HepG2 (cell line): ENCODE results near the gene MFSD2B. TPM values are rescaled to one million over a fixed set of nuclear protein-coding genes. Genes with fewer than 3 reads are reported as not detected.

ENCODE experiments used
- CREBL2 ChIP-seq: sonication (generic); formaldehyde crosslinking; IDR thresholded peaks from 2 replicates; pipeline ENCODE4 v1.8.1; 2023; ENCODE audit warnings: missing genetic modification reagents, mild to moderate bottlenecking, borderline replicate concordance
- CTCF ChIP-seq: sonication (generic); formaldehyde crosslinking; IDR thresholded peaks from 2 replicates; pipeline ENCODE4 v1.5.0; 2020; ENCODE audit warnings: mild to moderate bottlenecking, missing genetic modification reagents, moderate library complexity
- GFI1 ChIP-seq: sonication (generic); formaldehyde crosslinking; IDR thresholded peaks from 2 replicates; pipeline ENCODE4 v1.5.0; 2020; ENCODE audit warnings: missing genetic modification reagents, mild to moderate bottlenecking, borderline replicate concordance
- GZF1 ChIP-seq: sonication (generic); formaldehyde crosslinking; IDR thresholded peaks from 2 replicates; pipeline ENCODE4 v1.5.1; 2020; ENCODE audit warnings: mild to moderate bottlenecking, missing genetic modification reagents
- HNRNPK ChIP-seq: fragments of 200-400 bp; formaldehyde crosslinking; IDR thresholded peaks from 2 replicates; pipeline ENCODE4 v1.6.1; 2018; ENCODE audit warnings: low read length, low read depth, moderate library complexity, mild to moderate bottlenecking; ENCODE audit not compliant: poor library complexity, severe bottlenecking
- IKZF5 ChIP-seq: IDR thresholded peaks from 2 replicates; pipeline ENCODE4 v1.6.1; 2018; ENCODE audit warnings: missing genetic modification reagents, mild to moderate bottlenecking, missing compliant biosample characterization
- KAT8 ChIP-seq: IDR thresholded peaks from 2 replicates; pipeline ENCODE4 v1.6.1; 2016; ENCODE audit warnings: missing genetic modification reagents, missing compliant biosample characterization
- LCORL ChIP-seq, 2 experiments: fragments of 450-650 bp in 1 of 2; sonication (generic) in 1 of 2; formaldehyde crosslinking in 1 of 2; IDR thresholded peaks; 2 replicates each; pipeline versions ENCODE4 v1.5.0 to v1.6.1; 2017 to 2020; ENCODE audit warnings: antibody characterized with exemption in 1 of 2, missing genetic modification reagents in 1 of 2
- MIXL1 ChIP-seq: IDR thresholded peaks from 2 replicates; pipeline ENCODE4 v1.6.1; 2016
- NCOR1 ChIP-seq: fragments of 200-600 bp; sonication (generic); IDR thresholded peaks from 2 replicates; pipeline ENCODE4 v1.7.0; 2017; ENCODE audit warnings: antibody characterized with exemption, low read length, borderline replicate concordance
- RBAK ChIP-seq: sonication (generic); formaldehyde crosslinking; IDR thresholded peaks from 2 replicates; pipeline ENCODE4 v1.5.1; 2020; ENCODE audit warnings: mild to moderate bottlenecking, missing genetic modification reagents
- RFXAP ChIP-seq: sonication (generic); formaldehyde crosslinking; IDR thresholded peaks from 2 replicates; pipeline ENCODE4 v1.4.0; 2020; ENCODE audit warnings: missing genetic modification reagents, borderline replicate concordance
- TCF7 ChIP-seq: sonication (generic); IDR thresholded peaks from 2 replicates; pipeline ENCODE4 v1.6.1; 2016; ENCODE audit warnings: antibody characterized with exemption, low read depth
- TEAD3 ChIP-seq: optimal IDR thresholded peaks from 2 replicates; pipeline ENCODE3; 2016; ENCODE audit warnings: borderline replicate concordance
- THAP11 ChIP-seq: IDR thresholded peaks from 2 replicates; pipeline ENCODE4 v1.6.1; 2016; ENCODE audit warnings: missing biosample characterization, missing genetic modification reagents
- THRA ChIP-seq: sonication (generic); formaldehyde crosslinking; IDR thresholded peaks from 2 replicates; pipeline ENCODE4 v1.4.0; 2020; ENCODE audit warnings: missing genetic modification reagents, borderline replicate concordance
- ZNF225 ChIP-seq: sonication (generic); formaldehyde crosslinking; IDR thresholded peaks from 2 replicates; pipeline ENCODE4 v1.4.0; 2020; ENCODE audit warnings: mild to moderate bottlenecking, missing genetic modification reagents
- ZNF343 ChIP-seq: sonication (generic); formaldehyde crosslinking; IDR thresholded peaks from 2 replicates; pipeline ENCODE4 v1.4.0; 2020; ENCODE audit warnings: mild to moderate bottlenecking, missing genetic modification reagents
- ZNF441 ChIP-seq: sonication (generic); formaldehyde crosslinking; IDR thresholded peaks from 2 replicates; pipeline ENCODE4 v1.7.0; 2021; ENCODE audit warnings: missing genetic modification reagents, borderline replicate concordance
- polyA plus RNA-seq, 8 experiments: library from polyadenylated mRNA; depleted of rRNA in 3 of 8; stranded (reverse) in 7 of 8; unstranded in 1 of 8; fragments of >200 nt; fragmentation: Illumina TruSeq in 4 of 8; extraction: Trizol in 4 of 8; gene quantifications; 2 replicates each; pipeline versions ENCODE4 v1.2.1 to v1.2.3, GENCODE V29; 2011 to 2016; ENCODE audit warnings: low read depth in 4 of 8, missing spikeins in 1 of 8, mixed read lengths in 1 of 8; ENCODE audit not compliant: insufficient read depth in 1 of 8
- total RNA-seq, 5 experiments: library from RNA; depleted of rRNA; stranded (reverse); fragments of >200 nt; fragmentation: Illumina TruSeq; extraction: Trizol; gene quantifications; 2 replicates each; pipeline ENCODE4 v1.2.3, GENCODE V29; 2016; ENCODE audit warnings: low read depth in 1 of 5
- TF ChIP-seq, protein P1 (sequence below): IDR thresholded peaks from 2 replicates; pipeline ENCODE4 v1.6.1; 2016; ENCODE audit warnings: mild to moderate bottlenecking

The MFSD2B gene
- total and polyA plus RNA-seq, 2 of the 13 experiments (the other 11 are each of a cell fraction or from before 2014, with no cell fraction given): 0.21 to 0.93 TPM

GRCh38 chr2:24045511-24046508, 35.9 kb downstream of the MFSD2B start (continued):
- TF ChIP-seq MIXL1 (peak; percentile 83), KAT8 (CRISPR knock-in tag) (0 out of 2 replicates have a peak, but pooled peaks have one; percentile 29), LCORL (IDR thresholded peaks at IDR 0.05) (peak; percentile 7; the same call in 1 of the 2 replicates), LCORL (CRISPR knock-in tag; IDR thresholded peaks at IDR 0.05) (0 out of 2 replicates have a peak, but pooled peaks have one; percentile 37), ZNF441 (CRISPR knock-in tag) (0 out of 2 replicates have a peak, but pooled peaks have one; percentile 4), NCOR1 (0 out of 2 replicates have a peak, but pooled peaks have one; percentile 16), THAP11 (CRISPR knock-in tag) (peak; percentile 70), CTCF (CRISPR knock-in tag) (no peak), ZNF343 (CRISPR knock-in tag) (no peak), TCF7 (0 out of 2 replicates have a peak, but pooled peaks have one; percentile 13), GFI1 (CRISPR knock-in tag) (peak; percentile 63; the same call in 1 of the 2 replicates), ZNF225 (no peak), GZF1 (CRISPR knock-in tag) (no peak), TEAD3 (CRISPR knock-in tag) (peak; percentile 92), THRA (CRISPR knock-in tag) (no peak), RFXAP (CRISPR knock-in tag) (no peak), CREBL2 (no peak), RBAK (CRISPR knock-in tag) (no peak), IKZF5 (CRISPR knock-in tag) (peak; percentile 20; the same call in 1 of the 2 replicates), HNRNPK (peak; percentile 11)
- TF ChIP-seq, protein P1, sequence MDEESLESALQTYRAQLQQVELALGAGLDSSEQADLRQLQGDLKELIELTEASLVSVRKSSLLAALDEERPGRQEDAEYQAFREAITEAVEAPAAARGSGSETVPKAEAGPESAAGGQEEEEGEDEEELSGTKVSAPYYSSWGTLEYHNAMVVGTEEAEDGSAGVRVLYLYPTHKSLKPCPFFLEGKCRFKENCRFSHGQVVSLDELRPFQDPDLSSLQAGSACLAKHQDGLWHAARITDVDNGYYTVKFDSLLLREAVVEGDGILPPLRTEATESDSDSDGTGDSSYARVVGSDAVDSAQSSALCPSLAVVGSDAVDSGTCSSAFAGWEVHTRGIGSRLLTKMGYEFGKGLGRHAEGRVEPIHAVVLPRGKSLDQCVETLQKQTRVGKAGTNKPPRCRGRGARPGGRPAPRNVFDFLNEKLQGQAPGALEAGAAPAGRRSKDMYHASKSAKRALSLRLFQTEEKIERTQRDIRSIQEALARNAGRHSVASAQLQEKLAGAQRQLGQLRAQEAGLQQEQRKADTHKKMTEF (CRISPR knock-in tag): peak; percentile 53; the same call in 1 of the 2 replicates
